Choroid plexus epithelial cell (primary cell): ENCODE results near the gene OR4Q2.

Source experiments
- DNase-seq: peaks from one replicate; pipeline ENCODE4 v3.0.0-alpha.2; 2010; ENCODE audit warnings: low read depth
- H3K4me3 ChIP-seq: 2 replicates; pipeline ENCODE4 v1.5.1; 2011; ENCODE audit warnings: low read depth, mild to moderate bottlenecking, control low read depth, low read length, moderate library complexity
- CTCF ChIP-seq: conservative IDR thresholded peaks from 2 replicates; pipeline ENCODE4 v1.5.1; 2011; ENCODE audit warnings: low read depth, mild to moderate bottlenecking, control low read depth, inconsistent platforms, low read length, moderate library complexity

OR4Q2 gene

GRCh38 chr14:20019257-20019865 lies 17.4 kb downstream of the OR4Q2 start, which contains the start of gene OR4K14:
OR4K14 (minus strand) TSS chr14:20019307; CDS start chr14:20015193, 4,114 bp downstream.
- no peak for TF ChIP-seq CTCF
- no peak for DNase-seq
- no peak within 1 kb of the TSS for H3K4me3 ChIP-seq

- no peak for TF ChIP-seq CTCF
- H3K4me3 ChIP-seq: no peak overlapping the region
- no peak for DNase-seq
Measured at GRCh38 chr14:20031058-20031457, 29.1 kb downstream of the OR4Q2 start.

- DNase-seq: no peak
- TF ChIP-seq CTCF: no peak
- no peak overlapping the region for H3K4me3 ChIP-seq
Measured at GRCh38 chr14:20035449-20035848, 33.5 kb downstream of the OR4Q2 start.

GRCh38 chr14:20035938-20036337 lies 34.0 kb downstream of the OR4Q2 start, which contains the start of gene OR4K13:
OR4K13 (minus strand) TSS chr14:20036038; CDS start chr14:20034758, 1,280 bp downstream.
- no peak for DNase-seq
- TF ChIP-seq CTCF: no peak

GRCh38 chr14:20044243-20044642 lies 42.3 kb downstream of the OR4Q2 start:
- TF ChIP-seq CTCF: no peak
- DNase-seq: no peak

More at GRCh38 chr14:20035938-20036337, 34.0 kb downstream of the OR4Q2 start, which contains the start of gene OR4K13:
- H3K4me3 ChIP-seq: no peak within 1 kb of the TSS

GRCh38 chr14:20048202-20048601 lies 46.2 kb downstream of the OR4Q2 start:
- DNase-seq: no peak
- TF ChIP-seq CTCF: no peak
- H3K4me3 ChIP-seq: no peak overlapping the region

More at GRCh38 chr14:20044243-20044642, 42.3 kb downstream of the OR4Q2 start:
- no peak overlapping the region for H3K4me3 ChIP-seq
